NCI-H510A treated with DMSO at 0.1 percent for 48 hours (cell line): Measurements from ENCODE around the gene FRMD4A.
A peak's percentile ranks its signal among the peaks of the same experiment; 100 is the strongest.

ENCODE experiments used
- DNase-seq: peaks from one replicate; lab custom pipeline; 2025; lab: John Stamatoyannopoulos, UW

The FRMD4A gene

DNA sequence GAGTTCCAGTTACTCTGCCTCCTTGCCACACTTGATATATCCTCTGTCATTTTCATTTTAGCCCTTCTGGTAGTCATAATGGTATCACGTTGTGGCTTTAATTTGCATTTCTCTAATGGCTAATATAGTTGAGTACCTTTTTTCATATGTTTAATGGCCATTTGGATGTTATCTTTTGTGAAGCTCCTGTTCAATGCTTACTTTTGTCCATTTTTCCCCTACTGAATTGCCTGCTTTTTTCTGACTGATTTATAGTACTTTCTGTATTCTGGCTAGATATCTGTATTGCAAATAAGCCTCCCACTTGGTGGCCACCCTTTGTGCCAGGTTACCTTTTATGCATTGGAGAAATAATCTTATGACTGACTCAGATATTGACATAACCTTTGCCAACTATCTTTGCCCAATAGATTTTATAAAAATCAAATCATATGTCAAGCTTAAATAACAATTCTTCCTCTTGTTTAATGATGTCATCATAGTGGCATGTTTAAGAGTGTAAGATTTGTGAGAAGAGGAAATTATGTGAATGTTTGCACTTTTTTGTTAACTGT is 693.3 kb downstream of the FRMD4A start:
- DNase-seq, result no peak

- no peak for DNase-seq
Observed at GRCh38 chr10:13636776-13637175, 693.9 kb downstream of the FRMD4A start.

DNA sequence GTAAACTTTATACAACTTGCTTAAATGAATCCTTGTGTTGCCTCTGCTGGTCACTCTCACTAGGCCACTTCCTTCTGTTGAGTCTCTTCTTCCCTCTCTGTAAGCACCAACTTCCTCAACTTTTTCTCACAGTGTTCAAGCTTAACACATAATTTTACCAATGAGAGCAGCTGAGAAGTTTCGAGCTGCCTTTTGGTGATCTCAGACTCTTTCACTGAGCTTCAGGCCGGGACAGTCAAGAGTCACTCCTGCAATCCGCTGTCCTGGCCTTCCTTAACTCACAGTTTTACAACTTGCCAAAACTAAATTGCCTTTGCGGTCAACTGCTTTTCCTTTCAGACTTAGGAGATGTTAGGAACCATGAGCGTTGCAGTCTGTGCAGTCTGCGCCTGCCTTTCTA is 696.5 kb downstream of the FRMD4A start:
- DNase-seq, result no peak

DNA sequence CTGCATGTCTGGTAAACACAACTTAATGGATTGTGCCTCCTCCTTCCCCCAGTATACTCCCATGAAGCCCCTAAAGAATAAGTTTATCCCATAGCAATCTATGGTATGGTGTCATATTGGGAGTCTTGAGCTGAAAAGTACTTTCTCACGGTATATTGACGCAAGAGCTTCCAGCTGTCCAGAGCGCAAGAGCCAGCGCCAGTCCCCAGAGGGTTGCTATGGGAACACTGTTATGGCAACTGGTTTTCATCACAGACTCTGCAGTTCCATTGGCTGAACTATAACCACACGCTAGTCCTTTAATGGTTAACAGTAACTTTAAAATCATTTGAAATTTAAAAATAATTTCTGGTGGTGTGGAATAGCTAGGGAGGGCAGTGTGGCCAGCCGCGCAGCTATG is 697.0 kb downstream of the FRMD4A start:
- peak; percentile 28 for DNase-seq

GRCh38 chr10:13632884-13633440 is 697.8 kb downstream of the FRMD4A start:
- no peak for DNase-seq

GRCh38 chr10:13632440-13632839 is 698.3 kb downstream of the FRMD4A start:
- DNase-seq, result no peak

DNA sequence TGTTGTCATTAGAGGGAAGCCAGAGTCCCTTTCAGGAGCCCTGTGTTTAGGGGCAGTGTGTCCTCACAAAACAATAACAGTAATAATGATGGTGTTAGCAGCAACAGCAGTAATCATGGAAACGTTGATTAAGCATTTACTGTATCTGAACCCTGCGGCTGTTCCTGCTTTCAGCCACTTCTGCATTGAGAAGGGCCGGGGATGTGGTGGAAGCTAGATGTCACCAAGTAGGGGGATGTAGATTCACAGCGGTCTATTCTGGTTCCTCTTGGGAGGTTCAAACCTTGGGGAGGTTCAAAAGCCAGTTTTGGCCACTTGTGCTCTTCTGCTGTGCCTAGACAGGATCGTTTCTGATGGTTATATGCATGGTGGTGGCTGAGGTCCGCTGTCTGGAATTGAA is 699.1 kb downstream of the FRMD4A start:
- DNase-seq, result no peak

GRCh38 chr10:13630231-13630630 is 700.5 kb downstream of the FRMD4A start:
- no peak for DNase-seq

DNA sequence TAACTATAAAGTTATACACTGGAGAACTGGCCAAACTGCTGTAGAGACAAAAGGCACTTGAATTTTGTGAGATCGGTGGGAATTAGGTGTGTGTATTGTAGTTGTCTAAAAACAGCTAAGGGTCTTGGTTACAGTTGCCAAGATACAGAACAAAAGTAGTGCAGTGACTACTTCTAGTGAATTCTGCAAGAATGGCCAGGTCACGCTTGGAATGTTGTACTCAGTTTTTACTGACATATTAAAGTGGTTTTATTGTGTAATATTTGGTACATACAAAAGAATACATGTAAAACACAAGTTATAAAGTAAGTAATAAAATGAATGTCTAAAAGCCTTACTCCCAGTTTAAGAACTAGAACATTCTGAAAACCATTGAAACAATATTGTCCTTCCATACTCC is 701.6 kb downstream of the FRMD4A start:
- no peak for DNase-seq

- no peak for DNase-seq
Observed at GRCh38 chr10:13628661-13629060, 702.1 kb downstream of the FRMD4A start.

- DNase-seq, result no peak
Observed at GRCh38 chr10:13627459-13628310, 703.0 kb downstream of the FRMD4A start.

GRCh38 chr10:13624630-13625029 is 706.1 kb downstream of the FRMD4A start:
- DNase-seq, result no peak

DNA sequence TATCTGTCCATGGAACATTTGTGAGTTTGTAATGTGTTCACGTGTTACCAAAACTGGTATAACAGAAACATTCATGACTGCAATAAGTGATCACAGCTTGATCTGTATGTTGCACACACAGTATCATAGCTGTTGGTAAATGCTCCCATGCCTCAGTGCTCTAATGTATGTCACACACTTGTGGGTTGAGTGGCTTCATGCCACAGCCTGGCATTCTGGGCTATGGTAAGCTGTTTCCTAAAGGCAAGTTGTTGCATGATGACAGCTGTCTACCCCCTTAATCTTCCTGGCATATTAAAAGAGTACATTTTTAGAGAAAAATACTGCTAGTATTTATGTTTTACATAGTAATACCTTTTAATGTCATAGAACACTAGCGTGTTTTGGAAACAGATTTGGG is 708.8 kb downstream of the FRMD4A start:
- no peak for DNase-seq

- no peak for DNase-seq
Observed at GRCh38 chr10:13617116-13617515, 713.6 kb downstream of the FRMD4A start.

GRCh38 chr10:13615650-13616300 is 714.9 kb downstream of the FRMD4A start:
- DNase-seq, result no peak

GRCh38 chr10:13614530-13615332 is 716.0 kb downstream of the FRMD4A start:
- no peak for DNase-seq

- no peak for DNase-seq
Observed at GRCh38 chr10:13613519-13613918, 717.2 kb downstream of the FRMD4A start.

DNA sequence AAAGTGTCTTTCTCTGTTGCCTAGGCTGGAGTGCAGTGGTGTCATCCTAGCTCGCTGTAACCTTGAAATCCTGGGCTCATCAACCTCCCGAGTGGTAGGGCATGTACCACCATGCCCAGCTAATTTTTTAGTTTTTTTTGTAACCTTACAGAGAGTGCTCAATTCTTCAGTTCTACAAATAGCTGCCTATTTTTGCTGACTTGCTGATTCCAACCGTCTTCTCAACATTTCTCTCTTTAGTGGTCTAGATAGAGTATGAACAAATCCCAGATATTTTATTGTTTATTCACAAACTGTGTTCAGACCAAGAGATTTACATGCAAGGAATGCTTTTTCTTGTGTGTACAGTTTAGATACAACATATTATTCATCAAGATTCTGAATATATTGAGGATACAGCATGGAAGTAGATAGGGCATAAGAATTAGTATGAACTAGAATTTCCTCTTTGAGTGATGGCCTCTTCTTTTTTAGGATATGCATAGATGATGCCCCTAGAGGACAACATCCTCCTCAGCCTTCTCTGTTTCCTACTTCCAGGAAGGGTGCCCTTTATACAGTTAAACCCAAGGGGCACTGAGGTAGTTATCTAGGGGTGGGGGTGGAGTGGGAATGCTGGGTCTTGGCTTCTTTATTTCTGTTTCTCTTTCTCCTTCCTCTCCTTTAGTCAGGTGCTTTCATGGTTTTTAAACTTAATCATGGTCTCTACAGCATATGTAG is 717.9 kb downstream of the FRMD4A start:
- no peak for DNase-seq

- no peak for DNase-seq
Observed at GRCh38 chr10:13608246-13608853, 722.4 kb downstream of the FRMD4A start.

DNA sequence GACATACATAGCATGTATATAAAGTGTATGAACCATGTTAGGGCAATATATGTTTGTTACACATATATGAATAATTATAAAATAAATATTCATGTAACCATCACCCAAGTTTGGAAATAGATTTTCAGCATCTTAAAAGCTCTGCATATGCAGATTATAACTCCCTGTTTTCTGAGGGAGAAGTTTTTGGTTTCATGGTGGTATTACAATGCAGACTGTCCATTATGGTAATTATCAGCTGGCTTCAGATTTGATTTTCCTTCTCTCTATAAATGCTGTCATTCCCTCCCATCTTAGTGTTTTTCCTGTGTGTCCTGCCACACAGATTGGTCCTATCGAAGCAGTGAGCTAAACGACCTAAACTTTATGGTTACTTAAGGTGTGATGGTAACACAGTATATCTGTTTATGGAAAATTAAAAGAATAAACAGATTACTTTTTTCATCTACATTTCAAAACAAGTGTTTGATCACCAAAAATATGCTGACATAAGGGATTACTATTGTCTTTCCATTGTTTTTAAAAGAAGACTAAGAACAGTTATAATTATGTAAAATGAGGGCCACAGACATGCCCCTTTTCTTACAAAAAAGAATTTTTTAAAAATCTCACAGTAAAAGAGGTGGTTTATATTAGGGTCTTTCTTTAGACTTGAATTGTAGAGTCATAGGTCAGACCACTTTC is 726.2 kb downstream of the FRMD4A start:
- DNase-seq, result no peak
